ENCODE measurements around the gene SNTB2. TPM values are rescaled to one million over a fixed set of nuclear protein-coding genes. Genes with fewer than 3 reads are reported as not detected.
A peak's percentile ranks its signal among the peaks of the same experiment; 100 is the strongest.

Gene SNTB2
- total and polyA plus RNA-seq, 2 donors (not counting 3 experiments of a cell fraction or from before 2014, with no cell fraction given): 24.9 to 73.7 TPM

- Histone ChIP-seq H3K4me3 (replicated peaks in 1 of 3; ENCODE audit: insufficient read depth in 1 of 3, low read depth in 1 of 3, low read length in 3 of 3) (no peak overlapping the region), H3K79me2 (ENCODE audit: control insufficient read depth, insufficient read depth, low read length) (peaks cover 43% of the 10 kb centered on the region), H3K4me2 (ENCODE audit: insufficient read depth, low read length) (no peak overlapping the region), H3K27me3 (ENCODE audit: control insufficient read depth in 2 of 2, insufficient read depth in 2 of 2, low read length in 2 of 2) (no peaks in the 10 kb centered on the region), H3K9me1 (replicated peaks; ENCODE audit: control insufficient read depth, extremely low read depth, insufficient read depth, low read length) (no peaks in the 10 kb centered on the region), H4K20me1 (replicated peaks; ENCODE audit: control insufficient read depth, extremely low read depth, insufficient read depth, low read length) (no peaks in the 10 kb centered on the region), H2AFZ (ENCODE audit: low read depth, low read length) (no peak overlapping the region), H3K36me3 (ENCODE audit: control insufficient read depth in 2 of 2, extremely low read depth in 1 of 2, insufficient read depth in 2 of 2, low read length in 2 of 2) (peaks cover 16 to 41% of the 10 kb centered on the region in 2 experiments), H3K4me1 (ENCODE audit: control insufficient read depth, extremely low read depth, insufficient read depth, low read length) (peaks cover 10% of the 10 kb centered on the region), H3K27ac (ENCODE audit: insufficient read depth, low read depth, low read length) (no peak overlapping the region), H3K9ac (replicated peaks; ENCODE audit: extremely low read depth, insufficient read depth, low read length) (no peak overlapping the region), H3K9me3 (replicated peaks; ENCODE audit: control insufficient read depth, insufficient read depth, low read length) (no peaks in the 10 kb centered on the region)
- no peak for FAIRE-seq
- CTCF ChIA-PET: no interaction called here
- intact Hi-C loops (cut with micrococcal nuclease) (no loop called here), dilution Hi-C loops (cut with MboI; ENCODE audit: extremely low pct_ligation_motif_present, low sequenced_read_pairs) (no loop called here)
- TF ChIP-seq JUN (IDR thresholded peaks at IDR 0.05; ENCODE audit: borderline replicate concordance, insufficient read depth, insufficient read length, low read depth) (no peak), POLR2A (IDR thresholded peaks at IDR 0.05; ENCODE audit: low read depth, low read length) (peak; percentile 36)
- POLR2A ChIA-PET: interaction anchor here (0.7 kb wide), 1 partner anchor 543 kb away, joined by 3 read pairs; no protein-coding TSS in a partner anchor
- BruUV-seq (replicated peaks): no TSS peak
- DNase-seq (ENCODE audit: low read depth, low spot score): no peak
These were observed 137.1 kb downstream of the SNTB2 start for GRCh38 chr16:69324013-69324531.

- no peak for TF ChIP-seq EZH2 (IDR thresholded peaks at IDR 0.05; ENCODE audit: borderline replicate concordance, low read depth, low read length, severe bottlenecking)
- no peak for TF ChIP-seq JUN (IDR thresholded peaks at IDR 0.05; ENCODE audit: borderline replicate concordance, insufficient read depth, insufficient read length, low read depth)
- TF ChIP-seq, protein P1, sequence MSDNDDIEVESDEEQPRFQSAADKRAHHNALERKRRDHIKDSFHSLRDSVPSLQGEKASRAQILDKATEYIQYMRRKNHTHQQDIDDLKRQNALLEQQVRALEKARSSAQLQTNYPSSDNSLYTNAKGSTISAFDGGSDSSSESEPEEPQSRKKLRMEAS (IDR thresholded peaks at IDR 0.05; ENCODE audit: insufficient read depth, insufficient read length): no peak
- no peak for TF ChIP-seq POLR2AphosphoS5 (IDR thresholded peaks at IDR 0.05; ENCODE audit: insufficient read depth, low read depth, low read length)
- no peak for TF ChIP-seq CTCF (IDR thresholded peaks at IDR 0.05; ENCODE audit: extremely low read depth in 1 of 2, insufficient read depth in 1 of 2, low read depth in 1 of 2, low read length in 2 of 2)
- no peak for TF ChIP-seq POLR2A (IDR thresholded peaks at IDR 0.05; ENCODE audit: low read depth, low read length)
- no peak for TF ChIP-seq GATA2 (IDR thresholded peaks at IDR 0.05; ENCODE audit: insufficient read depth, insufficient read length, low read depth, low read length)
- TF ChIP-seq FOS (IDR thresholded peaks at IDR 0.05; ENCODE audit: borderline replicate concordance, insufficient read depth, low read length): no peak
- TF ChIP-seq MYC (IDR thresholded peaks at IDR 0.05; ENCODE audit: low read depth, low read length): no peak
- Histone ChIP-seq H3K9me3 (replicated peaks; ENCODE audit: control insufficient read depth, insufficient read depth, low read length) (no peaks in the 10 kb centered on the region), H3K4me3 (replicated peaks in 1 of 3; ENCODE audit: insufficient read depth in 1 of 3, low read depth in 1 of 3, low read length in 3 of 3) (no peak overlapping the region), H2AFZ (ENCODE audit: low read depth, low read length) (no peak overlapping the region), H3K4me2 (ENCODE audit: insufficient read depth, low read length) (no peak overlapping the region), H3K27ac (ENCODE audit: insufficient read depth, low read depth, low read length) (no peak overlapping the region), H4K20me1 (replicated peaks; ENCODE audit: control insufficient read depth, extremely low read depth, insufficient read depth, low read length) (no peaks in the 10 kb centered on the region), H3K9ac (replicated peaks; ENCODE audit: extremely low read depth, insufficient read depth, low read length) (no peak overlapping the region), H3K27me3 (ENCODE audit: control insufficient read depth in 2 of 2, insufficient read depth in 2 of 2, low read length in 2 of 2) (no peaks in the 10 kb centered on the region), H3K36me3 (ENCODE audit: control insufficient read depth in 2 of 2, extremely low read depth in 1 of 2, insufficient read depth in 2 of 2, low read length in 2 of 2) (peaks cover 14 to 34% of the 10 kb centered on the region in 2 experiments), H3K9me1 (replicated peaks; ENCODE audit: control insufficient read depth, extremely low read depth, insufficient read depth, low read length) (no peaks in the 10 kb centered on the region), H3K4me1 (ENCODE audit: control insufficient read depth, extremely low read depth, insufficient read depth, low read length) (peaks cover 16% of the 10 kb centered on the region), H3K79me2 (ENCODE audit: control insufficient read depth, insufficient read depth, low read length) (peaks cover 49% of the 10 kb centered on the region)
- dilution Hi-C loops (cut with MboI; ENCODE audit: extremely low pct_ligation_motif_present, low sequenced_read_pairs): no loop called here
- BruUV-seq (replicated peaks): TSS peak; percentile 49
- intact Hi-C loops (cut with micrococcal nuclease): no loop called here
- DNase-seq (ENCODE audit: low read depth, low spot score) (no peak), FAIRE-seq (no peak)
- CTCF ChIA-PET: no interaction called here
- POLR2A ChIA-PET: interaction anchor here (0.7 kb wide), 1 partner anchor 543 kb away, joined by 3 read pairs; no protein-coding TSS in a partner anchor
These were observed 137.8 kb downstream of the SNTB2 start for GRCh38 chr16:69324585-69325253.

All from endothelial cell of umbilical vein (primary cell).